K562 (cell line): ENCODE data around the gene KNG1. TPM values are rescaled to one million over a fixed set of nuclear protein-coding genes. Genes with fewer than 3 reads are reported as not detected.

ENCODE experiments used
- DDX20 ChIP-seq: fragments of 450-650 bp; IDR thresholded peaks from 2 replicates; pipeline ENCODE4 v1.6.1; 2016; ENCODE audit warnings: missing genetic modification characterization, low read depth, mild to moderate bottlenecking, missing compliant biosample characterization, moderate library complexity
- KLF6 ChIP-seq: fragments of 250-450 bp; sonication (Bioruptor Pico); IDR thresholded peaks from 2 replicates; pipeline ENCODE4 v1.4.0; 2020; ENCODE audit warnings: mild to moderate bottlenecking, moderate library complexity, borderline replicate concordance
- MTA3 ChIP-seq: fragments of 450-650 bp; formaldehyde crosslinking; IDR thresholded peaks from 2 replicates; pipeline ENCODE4 v1.6.1; 2017; ENCODE audit warnings: mild to moderate bottlenecking, borderline replicate concordance
- NR2F6 ChIP-seq: fragments of 450-650 bp; formaldehyde crosslinking; IDR thresholded peaks from 2 replicates; pipeline ENCODE4 v1.4.0; 2020; ENCODE audit warnings: mild to moderate bottlenecking
- POLR3G ChIP-seq: IDR thresholded peaks from 2 replicates; pipeline ENCODE4 v1.6.1; 2011; ENCODE audit not compliant: insufficient read length, insufficient replicate concordance; ENCODE audit errors: extremely low read depth
- SIX5 ChIP-seq, 2 experiments: IDR thresholded peaks; 2 replicates each; pipeline ENCODE4 v1.6.1; 2011; ENCODE audit warnings: low read length in 2 of 2, borderline replicate concordance in 1 of 2, low read depth in 1 of 2, mild to moderate bottlenecking in 1 of 2, moderate library complexity in 1 of 2; ENCODE audit not compliant: insufficient read depth in 1 of 2
- TAF15 ChIP-seq: fragments of 200-400 bp; formaldehyde crosslinking; IDR thresholded peaks from 2 replicates; pipeline ENCODE4 v1.6.1; 2017; ENCODE audit warnings: mild to moderate bottlenecking, low read depth, low read length, moderate library complexity
- TBP ChIP-seq: optimal IDR thresholded peaks from 2 replicates; pipeline ENCODE3; 2011; ENCODE audit warnings: low read depth, low read length, improper control_type of control experiment
- TOE1 ChIP-seq, 2 experiments: fragments of 450-650 bp in 1 of 2; sonication (generic) in 1 of 2; formaldehyde crosslinking in 1 of 2; IDR thresholded peaks; 2 replicates each; pipeline versions ENCODE4 v1.7.1 to v1.8.0; 2016 to 2022; ENCODE audit warnings: borderline replicate concordance in 2 of 2, mild to moderate bottlenecking in 2 of 2, antibody characterized with exemption in 1 of 2, inconsistent platforms in 1 of 2, low read depth in 1 of 2, missing genetic modification reagents in 1 of 2, moderate library complexity in 1 of 2
- XRCC3 ChIP-seq: fragments of 450-650 bp; IDR thresholded peaks from 2 replicates; pipeline ENCODE4 v1.6.1; 2017; ENCODE audit warnings: mild to moderate bottlenecking, moderate library complexity
- ZNF318 ChIP-seq, 2 experiments: fragments of 450-650 bp; IDR thresholded peaks; 2 replicates each; pipeline ENCODE4 v1.6.1; 2016; ENCODE audit warnings: mild to moderate bottlenecking in 2 of 2, borderline replicate concordance in 1 of 2, low read depth in 1 of 2, moderate library complexity in 1 of 2
- ZNF699 ChIP-seq: fragments of 250-450 bp; sonication (Bioruptor Pico); IDR thresholded peaks from 2 replicates; pipeline ENCODE4 v1.8.0; 2021; ENCODE audit warnings: mild to moderate bottlenecking, moderate library complexity; ENCODE audit not compliant: insufficient replicate concordance
- polyA plus RNA-seq, 8 experiments: library from polyadenylated mRNA; depleted of rRNA in 4 of 8; stranded (reverse) in 5 of 8; unstranded in 3 of 8; fragments of >200 nt; fragmentation: Nextera tagmentation in 2 of 8; fragmentation: Illumina TruSeq in 1 of 8; extraction: Ambion mirVana in 2 of 8; extraction: Trizol in 1 of 8; gene quantifications; 2 replicates each; pipeline versions ENCODE4 v1.2.1 to v1.2.3, GENCODE V29; 2011 to 2014; ENCODE audit warnings: inconsistent platforms in 1 of 8, missing spikeins in 1 of 8
- total RNA-seq, 7 experiments: library from RNA; depleted of rRNA in 6 of 7; stranded (reverse); fragments of >200 nt in 6 of 7; fragmentation: Illumina TruSeq in 2 of 7; extraction: Trizol in 2 of 7; gene quantifications; 2 replicates each; pipeline versions ENCODE4 v1.2.1 to v1.2.3, GENCODE V29; 2011 to 2021; ENCODE audit warnings: low replicate concordance in 1 of 7
- TF ChIP-seq, protein P1 (sequence below), 2 experiments: fragments of 150-350 bp in 1 of 2; IDR thresholded peaks; 2 replicates each; pipeline ENCODE4 v1.6.1; 2012 to 2016; ENCODE audit warnings: low read depth in 2 of 2, low read length in 2 of 2, mild to moderate bottlenecking in 1 of 2, moderate library complexity in 1 of 2

Gene KNG1
- total and polyA plus RNA-seq, 9 of the 15 experiments (the other 6 are each of a cell fraction or from before 2014, with no cell fraction given), result 0.09 TPM; not detected in 8

- TF ChIP-seq MTA3, result no peak
- no peak for TF ChIP-seq ZNF699 (CRISPR knock-in tag)
- no peak for TF ChIP-seq ZNF318 (IDR thresholded peaks at IDR 0.05; ENCODE audit: borderline replicate concordance in 1 of 2, low read depth in 1 of 2)
- TF ChIP-seq TAF15, result no peak
- no peak for TF ChIP-seq KLF6 (CRISPR knock-in tag)
- TF ChIP-seq XRCC3, result no peak
- TF ChIP-seq POLR3G, result no peak
- TF ChIP-seq, protein P1, sequence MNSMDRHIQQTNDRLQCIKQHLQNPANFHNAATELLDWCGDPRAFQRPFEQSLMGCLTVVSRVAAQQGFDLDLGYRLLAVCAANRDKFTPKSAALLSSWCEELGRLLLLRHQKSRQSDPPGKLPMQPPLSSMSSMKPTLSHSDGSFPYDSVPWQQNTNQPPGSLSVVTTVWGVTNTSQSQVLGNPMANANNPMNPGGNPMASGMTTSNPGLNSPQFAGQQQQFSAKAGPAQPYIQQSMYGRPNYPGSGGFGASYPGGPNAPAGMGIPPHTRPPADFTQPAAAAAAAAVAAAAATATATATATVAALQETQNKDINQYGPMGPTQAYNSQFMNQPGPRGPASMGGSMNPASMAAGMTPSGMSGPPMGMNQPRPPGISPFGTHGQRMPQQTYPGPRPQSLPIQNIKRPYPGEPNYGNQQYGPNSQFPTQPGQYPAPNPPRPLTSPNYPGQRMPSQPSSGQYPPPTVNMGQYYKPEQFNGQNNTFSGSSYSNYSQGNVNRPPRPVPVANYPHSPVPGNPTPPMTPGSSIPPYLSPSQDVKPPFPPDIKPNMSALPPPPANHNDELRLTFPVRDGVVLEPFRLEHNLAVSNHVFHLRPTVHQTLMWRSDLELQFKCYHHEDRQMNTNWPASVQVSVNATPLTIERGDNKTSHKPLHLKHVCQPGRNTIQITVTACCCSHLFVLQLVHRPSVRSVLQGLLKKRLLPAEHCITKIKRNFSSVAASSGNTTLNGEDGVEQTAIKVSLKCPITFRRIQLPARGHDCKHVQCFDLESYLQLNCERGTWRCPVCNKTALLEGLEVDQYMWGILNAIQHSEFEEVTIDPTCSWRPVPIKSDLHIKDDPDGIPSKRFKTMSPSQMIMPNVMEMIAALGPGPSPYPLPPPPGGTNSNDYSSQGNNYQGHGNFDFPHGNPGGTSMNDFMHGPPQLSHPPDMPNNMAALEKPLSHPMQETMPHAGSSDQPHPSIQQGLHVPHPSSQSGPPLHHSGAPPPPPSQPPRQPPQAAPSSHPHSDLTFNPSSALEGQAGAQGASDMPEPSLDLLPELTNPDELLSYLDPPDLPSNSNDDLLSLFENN (IDR thresholded peaks at IDR 0.05; ENCODE audit: low read depth in 2 of 2, low read length in 2 of 2), result no peak
- no peak for TF ChIP-seq TOE1 (IDR thresholded peaks at IDR 0.05; ENCODE audit: borderline replicate concordance)
- TF ChIP-seq TOE1 (CRISPR knock-in tag; IDR thresholded peaks at IDR 0.05; ENCODE audit: borderline replicate concordance, low read depth), result no peak
- TF ChIP-seq TBP, result no peak
- TF ChIP-seq DDX20 (tag), result no peak
- TF ChIP-seq NR2F6 (CRISPR knock-in tag), result peak; percentile 7
- TF ChIP-seq SIX5 (IDR thresholded peaks at IDR 0.05; ENCODE audit: borderline replicate concordance in 1 of 2, insufficient read depth in 1 of 2, low read depth in 1 of 2, low read length in 2 of 2), result no peak
Measured at GRCh38 chr3:186783731-186784515, 66.8 kb downstream of the KNG1 start (continued).
